Natural killer cell treated with Interleukin-12 subunit alpha and Interleukin-12 subunit beta and Interleukin-15 and Interleukin-18, amount 100 ng/mL, for 72 hours (primary cell): Measurements from ENCODE around the gene STC2. TPM values are rescaled to one million over a fixed set of nuclear protein-coding genes. Genes with fewer than 3 reads are reported as not detected.

Experiments
- ATAC-seq, 2 donors: fragments of 150-1000 bp; cut with Tn5 transposase in 1 of 2; sonication (Bioruptor Pico), chemical (Tn5 transposase) in 1 of 2; 2 replicates each; pipeline ENCODE4 v1.10.0; 2021
- DNase-seq: peaks from one replicate; pipeline ENCODE4 v3.0.0; 2022; ENCODE audit warnings: low spot score
- H3K27ac Mint-ChIP-seq, 2 donors: 1 replicate in 1 of 2; 2 replicates in 1 of 2; pipeline ENCODE4 v1.8.0; 2022; ENCODE audit warnings: mixed read lengths in 2 of 2, mild to moderate bottlenecking in 1 of 2, moderate library complexity in 1 of 2
- H3K27me3 Mint-ChIP-seq, 2 donors: 1 replicate in 1 of 2; 2 replicates in 1 of 2; pipeline ENCODE4 v1.8.0; 2022; ENCODE audit warnings: mixed read lengths in 2 of 2
- H3K36me3 Mint-ChIP-seq: one replicate; pipeline ENCODE4 v1.8.0; 2022; ENCODE audit warnings: mixed read lengths
- H3K4me1 Mint-ChIP-seq, 2 donors: 1 replicate in 1 of 2; 2 replicates in 1 of 2; pipeline ENCODE4 v1.8.0; 2022; ENCODE audit warnings: low read depth in 2 of 2, mixed read lengths in 2 of 2, mild to moderate bottlenecking in 1 of 2
- H3K4me3 Mint-ChIP-seq: one replicate; pipeline ENCODE4 v1.8.0; 2022; ENCODE audit warnings: mixed read lengths
- H3K9me3 Mint-ChIP-seq: 2 replicates; pipeline ENCODE4 v1.8.0; 2022; ENCODE audit warnings: mixed read lengths
- total RNA-seq, 2 donors: library from RNA; stranded (reverse); gene quantifications; one replicate each; pipeline ENCODE4 v1.2.3, GENCODE V29; 2022

The STC2 gene
- total RNA-seq, 2 donors from 2014 or later: 0.59 to 0.78 TPM

DNA sequence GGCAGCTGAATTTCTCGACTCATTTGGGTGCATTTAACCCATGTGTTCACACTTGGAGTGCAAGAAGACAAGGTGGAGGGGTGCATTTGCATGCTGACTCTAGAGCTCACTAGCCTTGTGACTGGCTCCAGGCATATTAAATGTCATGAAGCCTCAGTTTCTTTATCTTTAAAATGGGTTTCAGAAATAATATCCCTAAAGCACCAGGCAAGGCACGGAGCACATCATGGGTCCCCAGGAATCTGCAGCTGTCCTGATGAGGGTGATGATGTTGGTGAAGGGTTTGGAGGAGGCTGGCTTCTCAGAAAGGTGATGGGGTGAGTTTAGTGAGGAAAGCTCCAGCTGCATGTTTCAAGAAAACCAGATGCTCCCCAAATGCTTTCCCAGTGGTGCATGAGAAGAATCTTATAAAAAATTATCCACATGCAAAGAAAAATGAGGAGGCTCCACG, 14.8 kb downstream of the STC2 start:
- no peak overlapping the region for H3K27ac Mint-ChIP-seq
- no peaks in the 10 kb centered on the region for H3K4me1 Mint-ChIP-seq
- no peak for ATAC-seq
- DNase-seq: no peak
- H3K27me3 Mint-ChIP-seq: peaks cover 24 to 32% of the 10 kb centered on the region in 2 donors
- H3K4me3 Mint-ChIP-seq: no peak overlapping the region
- no peaks in the 10 kb centered on the region for H3K36me3 Mint-ChIP-seq
- H3K9me3 Mint-ChIP-seq: no peaks in the 10 kb centered on the region

DNA sequence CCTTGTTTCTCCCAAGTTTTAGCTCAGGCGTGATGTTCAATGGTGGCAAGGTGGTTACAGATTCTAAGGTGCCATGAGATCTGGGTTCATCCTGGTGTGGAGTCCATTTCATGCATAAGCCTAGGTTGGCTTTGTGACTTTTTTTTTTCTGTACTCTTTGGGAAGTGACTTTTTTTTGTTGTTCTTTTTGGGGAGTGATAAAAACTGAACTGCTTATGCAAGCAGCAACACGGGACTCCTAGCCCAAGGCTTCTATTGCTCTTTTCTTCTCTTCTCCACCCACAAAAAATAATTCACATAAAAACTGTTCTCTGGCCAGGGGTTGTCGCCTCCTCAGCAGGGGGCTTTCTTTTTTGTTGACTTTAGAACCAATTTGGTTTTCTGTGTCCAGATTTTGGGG, 15.4 kb downstream of the STC2 start:
- Mint-ChIP-seq H3K9me3 (no peaks in the 10 kb centered on the region), H3K4me1 (no peaks in the 10 kb centered on the region), H3K4me3 (no peak overlapping the region), H3K27ac (no peak overlapping the region), H3K36me3 (no peaks in the 10 kb centered on the region), H3K27me3 (peaks cover 22 to 31% of the 10 kb centered on the region in 2 donors)
- ATAC-seq: no peak
- no peak for DNase-seq

DNA sequence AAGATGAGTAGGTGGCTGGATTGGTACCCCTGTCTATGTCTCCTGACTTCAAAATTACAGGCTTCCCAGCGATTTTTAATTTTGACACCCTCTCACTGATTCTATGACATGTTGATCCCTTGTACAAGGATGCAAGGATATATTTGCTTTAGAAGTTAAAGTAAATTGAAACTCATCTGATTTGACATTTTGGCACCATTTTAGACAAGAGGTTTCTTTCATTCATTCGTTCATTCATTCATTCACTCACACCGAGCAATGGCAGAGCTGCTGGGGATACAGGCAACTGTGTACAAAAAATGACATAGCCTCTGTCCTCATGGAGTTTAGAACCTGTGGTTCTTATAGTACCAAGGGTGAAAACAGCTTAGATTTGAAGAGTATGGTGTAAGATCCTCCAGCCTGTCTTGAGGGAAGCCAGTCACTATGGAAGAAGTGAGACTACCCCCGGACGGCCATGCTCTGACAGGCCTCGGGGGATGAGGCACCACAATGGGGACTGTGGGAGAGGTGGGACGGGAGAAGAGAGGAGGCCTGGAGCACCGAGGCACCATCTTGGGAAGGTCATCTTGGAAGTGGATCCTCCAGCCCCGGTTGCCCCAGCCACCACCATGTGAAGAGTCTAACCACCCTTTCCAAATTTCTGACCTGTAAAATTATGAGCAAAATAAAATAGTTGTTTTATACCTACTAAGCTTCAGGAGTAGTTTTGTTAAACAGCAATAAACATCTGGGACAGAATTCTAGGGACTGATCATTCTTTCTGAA, 16.2 kb downstream of the STC2 start:
- H3K4me3 Mint-ChIP-seq: no peak overlapping the region
- H3K4me1 Mint-ChIP-seq: no peaks in the 10 kb centered on the region
- no peaks in the 10 kb centered on the region for H3K36me3 Mint-ChIP-seq
- peaks cover 23 to 31% of the 10 kb centered on the region in 2 donors for H3K27me3 Mint-ChIP-seq
- DNase-seq (no peak), ATAC-seq (no peak)
- H3K27ac Mint-ChIP-seq: no peak overlapping the region
- H3K9me3 Mint-ChIP-seq: no peaks in the 10 kb centered on the region

DNA sequence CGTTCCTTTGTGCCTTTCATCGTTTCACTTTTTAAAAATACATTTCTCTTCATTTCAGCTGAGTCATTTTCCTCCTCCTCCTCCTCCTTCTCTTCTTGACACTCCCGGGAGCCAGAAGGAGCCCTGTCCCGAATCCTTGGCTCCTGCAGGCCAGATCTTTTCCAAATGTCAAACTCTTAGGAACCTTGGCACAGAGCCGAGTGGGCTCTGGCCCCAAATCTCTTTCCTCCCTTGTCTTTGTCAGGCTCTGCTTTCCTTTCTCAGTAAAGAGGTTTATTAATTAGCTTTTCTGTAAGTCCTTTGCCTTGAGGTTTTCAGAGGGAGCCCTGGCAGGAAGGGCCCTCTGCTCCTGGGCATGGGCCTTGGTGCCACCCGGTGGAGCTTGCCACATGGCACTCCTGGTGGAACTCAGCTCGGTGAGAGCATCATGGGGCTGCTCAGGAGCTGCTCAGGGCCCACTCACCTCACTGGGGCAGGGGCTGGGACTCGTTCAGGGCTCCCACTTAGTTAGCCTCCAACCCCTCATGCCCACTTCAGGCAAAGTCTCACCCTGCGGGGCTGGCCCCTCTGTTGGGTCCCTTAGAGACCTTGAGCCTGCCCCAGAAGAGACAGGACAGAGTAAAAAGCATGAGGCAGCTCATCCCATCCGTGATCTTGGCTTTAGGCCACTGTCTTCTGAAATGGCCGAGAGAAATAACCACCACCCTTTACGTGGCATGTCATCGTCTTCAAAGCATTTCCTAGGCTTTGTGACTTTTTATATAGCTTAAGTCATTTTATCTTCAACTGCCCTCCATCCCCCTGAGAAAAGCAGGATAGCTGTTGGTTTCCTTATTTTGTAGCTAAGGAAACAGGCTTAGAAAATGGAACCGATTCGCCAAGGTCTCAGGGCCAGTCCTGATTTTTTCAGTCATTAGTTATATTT, 17.1 kb downstream of the STC2 start:
- no peak overlapping the region for H3K4me3 Mint-ChIP-seq
- no peak for DNase-seq
- peak in 1 of 2 donors; percentile 34 for ATAC-seq
- no peaks in the 10 kb centered on the region for H3K36me3 Mint-ChIP-seq
- H3K9me3 Mint-ChIP-seq: no peaks in the 10 kb centered on the region
- peaks cover 24 to 32% of the 10 kb centered on the region in 2 donors for H3K27me3 Mint-ChIP-seq
- H3K4me1 Mint-ChIP-seq: no peaks in the 10 kb centered on the region
- H3K27ac Mint-ChIP-seq: no peak overlapping the region

DNA sequence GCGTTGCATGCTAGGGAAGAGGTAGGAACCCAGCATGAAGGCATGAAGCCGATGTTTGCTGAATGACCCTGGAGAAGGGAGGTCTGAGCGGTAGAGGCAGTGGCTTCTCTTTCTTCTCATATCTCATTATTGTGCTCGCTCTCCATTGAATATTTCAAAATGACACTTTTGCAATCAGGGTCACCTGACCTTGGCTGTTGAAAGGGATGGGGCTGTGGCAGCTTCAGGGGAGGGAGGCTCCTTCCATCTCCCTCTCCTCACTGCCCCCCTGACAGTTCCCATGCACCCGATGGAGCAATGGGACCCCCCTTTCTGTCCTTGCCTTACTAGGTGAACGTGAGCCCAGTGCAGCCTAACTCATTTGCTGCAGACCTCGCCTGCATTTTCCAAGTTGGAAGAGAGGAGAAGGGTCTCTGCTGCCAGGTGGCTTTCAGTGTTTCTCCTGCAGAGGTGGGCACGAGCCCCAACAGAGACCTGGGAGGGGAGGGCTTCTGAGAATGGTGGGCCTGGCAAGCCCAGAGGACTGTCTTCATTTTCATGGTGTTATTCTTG, 17.9 kb downstream of the STC2 start:
- H3K27me3 Mint-ChIP-seq: peaks cover 22 to 26% of the 10 kb centered on the region in 2 donors

DNA sequence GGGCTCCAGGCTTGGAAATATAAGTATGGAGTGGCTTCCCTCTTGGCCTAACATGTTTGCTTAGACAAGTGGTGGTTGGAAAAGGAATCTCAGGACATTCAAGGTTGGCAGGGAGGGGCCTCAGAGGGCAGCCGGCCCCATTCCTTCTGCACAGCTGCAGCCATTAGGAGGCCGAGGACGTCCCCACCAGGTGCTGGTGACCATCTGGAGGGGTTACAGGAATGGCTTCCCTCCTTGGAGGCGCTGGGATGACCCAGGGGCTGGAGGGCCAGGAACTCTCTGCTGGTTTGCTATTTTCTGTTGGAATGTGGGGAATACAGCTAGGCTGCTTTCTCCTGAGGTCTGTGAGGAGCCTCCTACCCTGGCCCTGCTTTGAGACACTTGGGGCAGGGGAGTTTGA, 18.5 kb downstream of the STC2 start:
- Mint-ChIP-seq H3K4me3 (no peak overlapping the region), H3K36me3 (no peaks in the 10 kb centered on the region), H3K27me3 (peaks cover 17 to 25% of the 10 kb centered on the region in 2 donors), H3K4me1 (no peaks in the 10 kb centered on the region), H3K27ac (no peak overlapping the region), H3K9me3 (no peaks in the 10 kb centered on the region)
- DNase-seq (no peak), ATAC-seq (no peak)

More for the DNA sequence above, 17.9 kb downstream of the STC2 start:
- no peak for DNase-seq
- ATAC-seq: no peak
- Mint-ChIP-seq H3K27ac (no peak overlapping the region), H3K4me3 (no peak overlapping the region), H3K9me3 (no peaks in the 10 kb centered on the region), H3K4me1 (no peaks in the 10 kb centered on the region), H3K36me3 (no peaks in the 10 kb centered on the region)

DNA sequence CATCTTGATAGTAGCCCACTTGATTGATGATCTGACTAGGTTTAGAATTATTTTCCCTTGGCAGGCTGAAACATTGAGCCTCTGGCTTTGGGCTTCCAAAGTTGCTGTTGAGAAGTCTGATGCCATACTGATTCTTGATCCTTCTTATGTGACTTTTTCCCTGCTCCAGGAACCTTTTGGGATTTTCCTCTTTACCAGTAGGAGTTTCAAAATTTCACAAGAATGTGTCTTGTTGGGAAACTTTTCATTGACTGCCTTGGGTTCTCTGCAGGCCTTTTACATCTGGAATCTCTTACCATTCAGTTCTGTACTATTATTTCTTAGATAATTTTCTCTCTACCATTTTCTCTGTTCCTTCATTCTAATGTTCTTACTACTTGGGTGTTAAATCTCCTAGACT, 20.0 kb downstream of the STC2 start:
- H3K4me1 Mint-ChIP-seq: no peaks in the 10 kb centered on the region
- ATAC-seq: no peak
- H3K27me3 Mint-ChIP-seq: peaks cover 19 to 28% of the 10 kb centered on the region in 2 donors

DNA sequence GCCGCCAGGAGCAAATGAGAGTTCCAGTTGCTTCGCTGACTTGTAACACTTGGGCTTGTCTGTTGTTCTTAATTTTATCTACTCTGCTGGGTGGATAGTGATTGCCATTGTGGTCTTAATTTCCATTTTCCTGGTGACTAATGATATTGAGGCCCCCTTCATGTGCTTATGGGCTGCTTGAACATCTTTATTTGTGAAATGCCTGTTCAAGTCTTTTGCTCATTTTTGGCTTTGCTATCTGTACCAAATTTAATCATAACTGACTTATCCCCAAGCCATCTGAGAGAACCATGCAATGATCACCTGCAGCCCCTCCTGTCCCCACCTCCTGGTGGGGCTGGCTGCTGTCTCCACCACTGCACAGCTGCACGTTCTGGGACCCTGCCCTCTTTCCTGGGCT, 20.5 kb downstream of the STC2 start:
- H3K27me3 Mint-ChIP-seq: peaks cover 24 to 27% of the 10 kb centered on the region in 2 donors
- no peak overlapping the region for H3K27ac Mint-ChIP-seq
- H3K4me3 Mint-ChIP-seq: no peak overlapping the region
- ATAC-seq (no peak), DNase-seq (no peak)
- H3K9me3 Mint-ChIP-seq: no peaks in the 10 kb centered on the region
- no peaks in the 10 kb centered on the region for H3K4me1 Mint-ChIP-seq
- H3K36me3 Mint-ChIP-seq: no peaks in the 10 kb centered on the region

More for the DNA sequence above, 20.0 kb downstream of the STC2 start:
- H3K4me3 Mint-ChIP-seq: no peak overlapping the region
- H3K27ac Mint-ChIP-seq: no peak overlapping the region
- H3K9me3 Mint-ChIP-seq: no peaks in the 10 kb centered on the region
- no peak for DNase-seq
- H3K36me3 Mint-ChIP-seq: no peaks in the 10 kb centered on the region

DNA sequence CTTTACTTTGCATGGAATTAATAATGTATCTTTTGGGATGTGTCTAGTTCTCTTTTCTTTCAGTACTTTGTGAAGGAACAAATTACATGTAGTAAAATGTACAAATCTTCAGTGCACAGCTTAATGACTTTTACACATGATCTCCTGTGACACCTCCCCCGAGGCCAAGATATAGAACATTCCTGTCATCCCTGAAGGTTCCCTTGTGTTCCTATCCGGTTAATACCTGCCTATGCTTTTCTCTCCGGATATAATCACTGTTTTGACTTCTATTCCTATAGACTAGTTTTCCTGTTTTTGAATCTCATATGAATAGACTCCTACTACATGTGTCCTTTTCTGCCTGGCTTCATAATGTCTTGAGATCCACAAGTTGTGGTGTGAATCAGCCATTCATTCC, 21.5 kb downstream of the STC2 start:
- Mint-ChIP-seq H3K27me3 (peaks cover 27 to 31% of the 10 kb centered on the region in 2 donors), H3K27ac (no peak overlapping the region), H3K4me3 (no peak overlapping the region), H3K9me3 (no peaks in the 10 kb centered on the region), H3K4me1 (no peaks in the 10 kb centered on the region), H3K36me3 (no peaks in the 10 kb centered on the region)
- ATAC-seq (no peak), DNase-seq (no peak)

DNA sequence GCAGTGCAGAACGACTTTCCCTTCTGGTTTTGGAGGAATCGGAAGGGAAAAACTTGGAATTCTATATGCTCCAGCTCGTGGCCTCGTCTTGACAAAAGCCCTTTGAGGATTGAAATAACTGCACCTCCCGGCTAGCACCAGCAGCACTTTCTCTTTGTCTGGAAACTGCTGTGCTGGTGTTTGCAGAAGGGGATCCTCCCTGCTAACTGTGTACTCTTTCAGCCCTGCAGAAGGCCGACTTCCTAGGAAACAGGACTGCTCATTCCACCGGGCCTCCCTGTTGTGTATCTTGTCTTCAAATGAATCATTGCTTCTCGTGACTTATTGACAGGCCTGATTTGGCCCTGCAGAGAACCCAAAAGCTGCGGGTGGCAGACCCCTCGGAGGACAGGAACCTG, 23.6 kb downstream of the STC2 start:
- Mint-ChIP-seq H3K27me3 (peaks cover 25 to 31% of the 10 kb centered on the region in 2 donors), H3K36me3 (no peaks in the 10 kb centered on the region), H3K4me3 (no peak overlapping the region), H3K9me3 (no peaks in the 10 kb centered on the region), H3K4me1 (no peaks in the 10 kb centered on the region), H3K27ac (no peak overlapping the region)
- DNase-seq (peak; percentile 8), ATAC-seq (no peak)

DNA sequence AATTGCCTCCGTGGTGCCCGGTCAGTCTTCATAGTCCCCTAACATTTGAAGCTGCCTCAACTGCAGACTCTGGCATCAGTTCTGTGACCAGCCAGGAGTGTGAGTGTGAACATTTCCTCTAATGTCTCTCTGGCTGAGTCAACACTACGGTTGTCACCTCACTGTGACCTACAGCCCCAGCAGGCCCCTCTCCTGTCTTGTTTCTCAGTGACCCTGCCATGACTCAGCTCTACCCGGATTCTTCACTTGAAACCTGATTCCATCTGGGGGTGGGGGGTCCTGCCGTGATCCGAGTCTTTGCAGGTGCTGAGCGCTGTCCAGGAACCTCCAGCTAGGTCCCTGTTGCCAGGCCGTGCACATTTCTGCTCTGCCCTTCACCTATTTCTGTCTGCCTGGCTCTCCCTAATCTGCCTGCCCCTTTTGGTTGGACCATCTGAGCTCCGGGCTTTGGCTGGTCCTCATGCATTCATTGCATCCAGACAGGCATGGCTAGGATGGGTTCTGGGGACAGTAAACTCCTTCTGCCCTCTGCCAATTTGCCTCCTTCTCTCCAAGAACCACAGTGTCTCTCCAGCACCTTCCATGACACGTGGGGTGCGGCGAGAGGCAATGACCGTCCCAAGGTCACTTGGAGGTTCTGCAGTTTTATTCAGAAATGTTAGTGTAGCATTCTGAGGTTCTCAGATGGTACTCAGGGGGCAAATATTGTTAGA, 24.2 kb downstream of the STC2 start:
- DNase-seq (peak; percentile 38), ATAC-seq (no peak)
- no peaks in the 10 kb centered on the region for H3K36me3 Mint-ChIP-seq
- no peaks in the 10 kb centered on the region for H3K9me3 Mint-ChIP-seq
- peaks cover 26 to 31% of the 10 kb centered on the region in 2 donors for H3K27me3 Mint-ChIP-seq
- no peak overlapping the region for H3K27ac Mint-ChIP-seq
- H3K4me3 Mint-ChIP-seq: no peak overlapping the region
- no peaks in the 10 kb centered on the region for H3K4me1 Mint-ChIP-seq

DNA sequence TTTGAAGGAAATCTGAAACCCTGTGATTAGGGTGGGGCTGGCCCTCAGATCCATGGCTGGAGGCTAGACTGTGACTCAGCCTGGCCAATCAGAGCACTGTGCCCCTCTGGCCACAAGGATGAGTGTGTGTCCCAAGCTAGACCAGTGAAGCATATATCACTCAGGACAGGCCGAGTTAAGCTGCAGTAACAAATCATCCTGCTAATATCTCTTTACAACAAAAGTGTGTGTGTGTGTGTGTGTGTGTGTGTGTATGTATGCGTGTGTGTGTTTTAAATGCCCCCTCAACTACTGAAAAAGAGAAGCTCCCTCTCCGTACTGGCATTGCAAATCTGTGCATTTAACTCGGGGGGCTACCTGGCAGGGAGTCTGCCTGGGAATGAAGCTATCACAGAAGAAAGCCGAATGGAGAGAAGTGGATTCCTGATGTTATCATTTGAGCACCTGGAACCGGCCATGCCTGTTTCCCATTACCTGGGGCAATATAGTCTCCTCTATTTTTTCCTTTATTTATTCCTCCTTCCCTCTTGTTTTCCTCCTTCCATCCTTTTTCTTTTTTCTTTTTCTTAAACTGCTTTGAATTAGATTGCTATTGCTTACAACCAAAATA, 25.6 kb downstream of the STC2 start:
- no peak for ATAC-seq
- Mint-ChIP-seq H3K27me3 (peaks cover 20 to 22% of the 10 kb centered on the region in 2 donors), H3K9me3 (no peaks in the 10 kb centered on the region), H3K4me3 (no peak overlapping the region), H3K4me1 (no peaks in the 10 kb centered on the region), H3K27ac (no peak overlapping the region), H3K36me3 (no peaks in the 10 kb centered on the region)
- peak; percentile 20 for DNase-seq
